ENCODE data around the gene HSPB6.

HSPB6 gene

GRCh38 chr19:35764432-35765315 lies 7.8 kb upstream of the HSPB6 start:
- DNase-seq = no peak

- DNase-seq = no peak
These were observed 4.0 kb upstream of the HSPB6 start for GRCh38 chr19:35760711-35761349.

- no peak for DNase-seq
These were observed 2.9 kb upstream of the HSPB6 start for GRCh38 chr19:35759697-35760096.

- DNase-seq = peak; percentile 99
These were observed 1.1 kb upstream of the HSPB6 start, which contains the start of gene PROSER3 for GRCh38 chr19:35757749-35758608. TSS of gene PROSER3 (plus strand) at chr19:35758176. CDS start at chr19:35758216, 40 bp downstream.

GRCh38 chr19:35757231-35757748 lies 461 bp upstream of the HSPB6 start:
- DNase-seq = peak; percentile 19

- peak; percentile 68 for DNase-seq
These were observed 1.1 kb downstream of the HSPB6 start for GRCh38 chr19:35755550-35756376.

GRCh38 chr19:35755131-35755549 lies 1.7 kb downstream of the HSPB6 start:
- no peak for DNase-seq

- no peak for DNase-seq
These were observed 2.3 kb downstream of the HSPB6 start for GRCh38 chr19:35754370-35755130.

- DNase-seq = no peak
These were observed 3.0 kb downstream of the HSPB6 start for GRCh38 chr19:35753634-35754369.

- no peak for DNase-seq
These were observed 4.0 kb downstream of the HSPB6 start for GRCh38 chr19:35752746-35753350.

GRCh38 chr19:35751839-35752745 lies 4.7 kb downstream of the HSPB6 start:
- DNase-seq = no peak

GRCh38 chr19:35750167-35750566 lies 6.7 kb downstream of the HSPB6 start:
- DNase-seq = no peak

GRCh38 chr19:35748106-35749020 lies 8.5 kb downstream of the HSPB6 start, which contains the start of gene LIN37:
TSS of gene LIN37 (plus strand) at chr19:35748576. CDS start at chr19:35748725, 149 bp downstream.
- peak; percentile 99 for DNase-seq

- DNase-seq = no peak
These were observed 10.3 kb downstream of the HSPB6 start for GRCh38 chr19:35746531-35746930.

GRCh38 chr19:35746087-35746462 lies 10.8 kb downstream of the HSPB6 start:
- no peak for DNase-seq

GRCh38 chr19:35745328-35746086 lies 11.3 kb downstream of the HSPB6 start, which contains the start of the genes PSENEN and U2AF1L4:
TSS of gene PSENEN (plus strand) at chr19:35745651. CDS start at chr19:35745931, 280 bp downstream.
TSS of gene U2AF1L4 (minus strand) at chr19:35745418. CDS start at chr19:35745391, 27 bp downstream.
- DNase-seq = peak; percentile 96

Data from activated naive CD4-positive, alpha-beta T cell treated with Interleukin-2 at 50 U/mL for 16 hours (primary cell).